ENCODE measurements around the gene TMEM89. TPM values are rescaled to one million over a fixed set of nuclear protein-coding genes. Genes with fewer than 3 reads are reported as not detected.

The TMEM89 gene
- total RNA-seq, 1 experiment from 2014 or later = 0.74 TPM

GRCh38 chr3:48614044-48614443 lies 7.5 kb downstream of the TMEM89 start:
- Mint-ChIP-seq H3K4me3 (no peak overlapping the region), H3K36me3 (ENCODE audit: insufficient read depth in 1 of 3, low read depth in 3 of 3) (peaks cover 15 to 38% (median 35%) of the 10 kb centered on the region in 3 experiments; a peak in 6 of 7 replicates), H3K27me3 (ENCODE audit: low read depth) (no peaks in the 10 kb centered on the region), H3K9me3 (peaks cover 17 to 19% of the 10 kb centered on the region in 2 experiments), H3K27ac (peak overlapping the region in 1 of 3 experiments; percentile 33; a peak in 1 of 7 replicates), H3K4me1 (peaks cover 3% of the 10 kb centered on the region in 2 experiments)
- Histone ChIP-seq H3K23ac (ENCODE audit: insufficient read length, low read depth, low read length) (no peak overlapping the region), H4K5ac (ENCODE audit: insufficient read length, low read depth, low read length) (no peak overlapping the region), H3K27ac (ENCODE audit: insufficient read length, low read depth, low read length) (no peak overlapping the region), H4K91ac (ENCODE audit: insufficient read length, low read depth, low read length) (no peak overlapping the region), H3K4ac (ENCODE audit: low read depth, low read length) (no peak overlapping the region), H2BK120ac (ENCODE audit: low read depth, low read length, poor library complexity, severe bottlenecking) (no peak overlapping the region), H3K4me1 (ENCODE audit: insufficient read depth, low read length) (no peaks in the 10 kb centered on the region), H2BK20ac (ENCODE audit: low read depth, low read length, poor library complexity, severe bottlenecking) (no peak overlapping the region), H3K14ac (ENCODE audit: insufficient read depth, low read length) (no peak overlapping the region), H3K56ac (ENCODE audit: insufficient read length, low read depth, low read length) (no peak overlapping the region), H3K9ac (ENCODE audit: extremely low read depth, insufficient read length, low read length) (no peak overlapping the region), H2BK5ac (ENCODE audit: insufficient read length, low read length) (no peak overlapping the region), H2BK15ac (ENCODE audit: low read depth, low read length) (no peak overlapping the region), H3K79me2 (ENCODE audit: insufficient read depth, low read length) (peaks cover under 1% of the 10 kb centered on the region; the same call in 1 of the 2 replicates), H2AK5ac (ENCODE audit: insufficient read length, low read length) (no peak overlapping the region), H3T11ph (ENCODE audit: low read length) (no peak overlapping the region), H4K8ac (replicated peaks; ENCODE audit: insufficient read length, low read depth, low read length) (no peak overlapping the region), H3K9me3 (ENCODE audit: control insufficient read depth, low read depth, low read length) (no peaks in the 10 kb centered on the region), H3K79me1 (ENCODE audit: insufficient read depth, low read depth, low read length, poor library complexity, severe bottlenecking) (no peaks in the 10 kb centered on the region), H3K4me2 (ENCODE audit: insufficient read depth, insufficient read length, low read length) (no peak overlapping the region), H2AFZ (ENCODE audit: low read length) (no peak overlapping the region), H3K18ac (ENCODE audit: insufficient read length, low read depth, low read length) (no peak overlapping the region), H3K27me3 (ENCODE audit: insufficient read depth, low read length) (no peaks in the 10 kb centered on the region), H2BK12ac (ENCODE audit: insufficient read length, low read depth, low read length) (no peak overlapping the region), H3K23me2 (ENCODE audit: insufficient read length, low read depth, low read length, poor library complexity, severe bottlenecking) (peaks cover 3% of the 10 kb centered on the region), H4K20me1 (ENCODE audit: control insufficient read depth, insufficient read depth, insufficient read length) (no peaks in the 10 kb centered on the region)
- WGBS (ENCODE audit: extremely low coverage, insufficient read length, low lambda C conversion rate) = no CpG with 5 or more reads among the region's 3 CpGs
- DNase-seq = no peak
- TF ChIP-seq CTCF (conservative IDR thresholded peaks at IDR 0.05) = no peak

All from H9 (cell line).